GM18519 (cell line): Measurements from ENCODE around the gene CBX4.

Experiments used
- ATAC-seq: cut with Tn5 transposase; IDR thresholded peaks from one replicate; pipeline ENCODE4 v1.9.1; 2021; ENCODE audit warnings: mild to moderate bottlenecking, moderate library complexity; ENCODE audit not compliant: unreplicated experiment, low FRiP score

Gene CBX4

DNA sequence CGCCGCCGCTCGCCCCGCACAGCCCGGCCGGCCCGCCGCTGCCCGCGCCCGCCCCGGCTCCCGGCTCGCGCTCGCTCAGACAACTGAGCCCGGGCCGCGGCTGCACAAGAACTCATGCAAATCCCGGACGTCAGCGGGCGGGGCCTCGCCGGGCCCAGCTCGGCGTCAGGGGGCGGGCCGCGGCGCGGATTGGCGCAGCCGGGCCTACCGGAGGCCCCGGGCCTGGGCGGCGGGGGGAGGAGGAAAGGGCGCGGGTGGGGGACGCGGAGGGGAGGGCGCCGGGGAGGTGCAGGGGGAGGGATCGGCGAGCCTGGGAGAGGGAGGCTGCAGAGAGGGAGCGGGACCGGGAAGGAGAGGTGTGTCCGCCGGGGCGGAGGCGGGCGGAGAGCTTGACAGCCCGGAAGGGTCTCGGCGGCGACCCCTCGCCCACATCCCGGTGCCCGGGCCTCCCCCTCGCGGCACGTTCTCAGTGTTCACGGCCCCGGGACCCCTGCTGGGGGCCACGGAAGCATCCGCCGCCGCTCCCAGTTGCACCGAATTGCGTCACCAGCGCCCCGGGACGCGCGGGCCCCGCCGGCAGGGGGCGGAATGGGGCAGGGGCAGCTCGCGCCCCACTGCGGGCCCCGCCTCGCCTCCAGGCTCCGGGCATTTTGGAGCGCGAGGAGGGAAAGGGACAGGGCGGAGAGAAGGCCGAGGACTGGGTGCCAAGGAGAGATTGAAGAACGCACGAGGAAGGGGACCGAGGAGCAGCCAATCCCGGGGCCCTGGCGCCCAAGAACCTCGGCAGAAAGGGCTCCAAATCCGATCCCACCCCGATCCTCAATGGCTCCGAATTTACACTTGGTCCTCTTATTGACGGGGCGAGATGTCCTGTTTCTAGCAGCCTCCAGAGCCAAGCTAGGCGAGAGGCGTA lies at the start of gene CBX4:
TSS of gene CBX4 (minus strand) at position 85 of the 913 bp plus-strand sequence. CDS start 189 bp downstream, outside the sequence.
- peak; percentile 38 for ATAC-seq

DNA sequence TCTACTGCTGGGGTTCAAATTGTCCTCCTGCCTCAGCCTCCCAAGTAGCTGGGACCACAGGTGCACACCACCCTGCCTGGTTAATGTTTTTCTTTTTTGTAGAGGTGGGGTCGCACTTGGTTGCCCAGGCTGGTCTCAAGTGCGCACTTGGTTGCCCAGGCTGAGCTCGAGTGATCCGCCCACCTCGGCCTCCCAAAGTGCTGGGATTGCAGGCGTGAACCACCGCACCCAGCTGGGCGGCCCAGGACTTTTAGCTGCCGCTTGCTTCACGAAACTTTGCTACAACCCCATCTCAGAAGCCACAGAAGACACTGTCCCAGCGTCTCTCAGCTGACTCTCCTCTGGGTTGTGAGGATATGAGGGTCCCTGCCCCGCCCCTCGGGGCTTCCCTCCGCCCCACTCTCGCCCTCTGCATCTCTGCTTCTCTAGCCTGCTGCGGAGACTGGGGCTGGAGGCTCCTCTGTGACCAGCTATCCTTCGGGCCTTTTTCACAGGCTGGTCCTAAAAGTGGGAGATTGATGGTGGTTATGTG lies 48.8 kb upstream of the CBX4 start:
- ATAC-seq: no peak

- no peak for ATAC-seq
These were observed 48.3 kb upstream of the CBX4 start for GRCh38 chr17:79887451-79887991.

DNA sequence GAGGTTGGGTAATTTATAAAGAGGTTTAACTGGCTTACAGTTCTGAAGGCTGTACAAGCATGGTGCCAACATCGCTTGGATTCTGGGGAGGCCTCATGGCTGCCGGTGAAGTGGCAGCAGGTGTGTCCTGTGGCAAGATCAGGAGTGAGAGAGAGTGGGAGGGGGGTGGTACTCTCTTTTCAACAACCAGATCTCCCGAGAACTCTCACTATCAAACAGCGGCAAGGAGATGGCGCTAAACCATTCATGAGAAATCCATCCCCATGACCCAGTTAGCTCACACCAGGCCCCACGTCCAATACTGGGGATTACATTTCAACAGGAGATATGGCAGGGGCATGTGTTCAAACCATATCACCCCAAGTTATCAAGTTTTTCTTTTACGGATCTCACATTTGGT lies 44.0 kb upstream of the CBX4 start:
- no peak for ATAC-seq

GRCh38 chr17:79878329-79878947 lies 39.2 kb upstream of the CBX4 start:
- ATAC-seq: no peak

DNA sequence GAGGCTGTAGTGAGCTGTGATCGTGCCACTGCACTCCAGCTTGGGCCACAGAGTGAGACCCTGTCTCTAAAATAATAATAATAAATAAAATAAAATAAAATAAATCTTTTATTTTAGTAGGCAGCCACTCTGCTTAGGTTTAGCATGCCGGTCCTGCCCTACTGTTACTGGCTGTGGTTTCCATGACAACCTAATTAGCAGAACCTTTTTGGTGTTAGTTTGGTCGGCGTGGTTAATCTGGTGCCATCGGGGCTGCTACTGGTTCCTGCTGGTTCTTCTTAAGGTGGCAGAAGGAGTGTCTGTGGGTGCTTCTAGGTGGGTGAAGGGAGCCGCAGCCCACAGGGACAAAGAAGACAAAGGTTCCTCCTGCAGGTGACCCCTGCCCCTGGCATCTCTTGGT lies 37.8 kb upstream of the CBX4 start:
- no peak for ATAC-seq

DNA sequence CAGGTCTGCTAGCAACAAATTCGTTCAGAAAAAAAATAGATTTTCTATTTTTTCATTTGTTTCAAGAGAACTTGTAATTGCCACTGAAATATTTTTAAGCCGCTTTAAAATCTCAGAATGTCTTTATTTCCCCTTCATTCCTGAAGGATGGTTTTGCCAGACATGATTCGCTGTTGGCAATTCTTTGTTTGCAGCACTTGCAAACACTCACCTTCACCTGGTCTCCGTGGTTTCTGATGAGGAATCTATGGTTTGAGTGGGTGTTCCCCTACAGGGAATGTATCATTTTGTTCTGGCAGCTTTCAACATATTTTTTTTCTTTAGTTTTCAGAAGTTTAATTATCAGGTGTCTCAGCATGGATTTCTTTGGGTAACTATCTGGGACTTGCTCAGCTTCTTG lies 36.3 kb upstream of the CBX4 start:
- ATAC-seq: no peak

DNA sequence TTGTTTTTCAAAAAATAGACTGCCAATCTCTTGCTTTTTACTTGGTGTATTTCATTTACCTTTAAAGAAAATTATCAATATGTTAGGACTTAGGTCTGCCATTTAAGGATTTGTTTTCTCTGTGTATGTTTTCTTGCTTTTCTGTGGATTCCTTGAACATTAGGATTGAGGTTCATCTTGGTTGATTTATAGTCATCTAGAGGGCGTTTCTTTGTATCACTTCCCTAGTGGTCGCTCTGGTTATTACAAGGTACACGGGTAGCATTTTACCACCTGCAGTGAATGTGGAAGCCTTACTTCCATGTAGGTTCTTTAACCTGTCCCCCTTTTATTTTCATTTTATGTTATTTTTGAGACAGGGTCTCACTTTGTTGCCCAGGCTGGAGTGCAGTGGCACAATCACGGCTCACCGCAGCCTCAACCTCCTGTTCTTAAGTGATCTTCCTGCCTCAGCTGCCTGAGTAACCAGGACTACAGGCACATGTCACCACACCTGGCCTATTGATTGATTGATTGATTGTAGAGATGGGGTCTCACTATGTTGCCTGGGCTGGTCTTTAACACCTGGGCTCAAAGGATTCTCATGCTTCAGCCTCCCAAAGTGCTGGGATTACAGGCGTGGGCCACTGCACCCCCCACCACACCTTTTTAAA lies 35.2 kb upstream of the CBX4 start:
- ATAC-seq: no peak

GRCh38 chr17:79873583-79873982 lies 34.3 kb upstream of the CBX4 start:
- no peak for ATAC-seq

DNA sequence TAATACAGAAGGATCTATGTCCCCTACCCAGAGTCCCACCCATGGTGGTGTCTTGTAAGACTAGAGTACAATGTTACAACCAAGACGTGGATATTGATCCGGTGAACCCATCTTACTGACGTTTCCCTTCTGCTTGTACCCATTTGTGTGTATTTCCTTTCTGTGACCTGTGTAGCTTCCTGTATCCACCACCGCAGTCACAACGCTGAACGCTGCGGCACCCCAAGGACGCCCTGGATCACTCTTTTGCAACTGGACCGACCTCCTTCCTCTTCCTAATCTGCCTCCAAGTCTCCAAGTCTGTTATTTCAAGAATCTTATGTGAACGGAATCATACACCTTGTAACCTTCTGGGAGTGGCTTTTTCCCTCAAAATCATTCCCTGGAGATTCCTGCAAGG lies 33.5 kb upstream of the CBX4 start:
- ATAC-seq: no peak

DNA sequence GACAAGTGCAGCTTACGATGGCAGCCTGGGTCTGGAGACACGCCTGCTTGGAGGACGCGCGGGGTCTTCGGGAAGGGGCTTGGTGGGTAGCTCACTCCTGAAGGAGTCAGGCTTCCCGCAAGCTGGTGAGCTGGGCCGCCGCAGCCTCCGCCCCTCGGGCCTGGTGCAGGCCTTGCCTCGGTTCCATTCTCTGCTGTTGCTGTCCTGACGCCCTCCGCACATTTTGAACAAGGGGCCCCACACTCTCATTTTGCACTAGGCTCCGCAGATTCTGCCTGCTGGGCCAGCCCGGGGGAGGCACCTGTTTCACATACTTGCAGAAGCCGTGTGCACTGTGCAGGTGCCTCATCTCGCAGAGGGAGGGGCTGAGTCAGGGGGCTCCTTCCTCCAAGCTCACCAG lies 31.9 kb upstream of the CBX4 start:
- no peak for ATAC-seq

GRCh38 chr17:79870540-79870939 lies 31.3 kb upstream of the CBX4 start:
- ATAC-seq: no peak

GRCh38 chr17:79866791-79867518 lies 27.7 kb upstream of the CBX4 start:
- no peak for ATAC-seq

DNA sequence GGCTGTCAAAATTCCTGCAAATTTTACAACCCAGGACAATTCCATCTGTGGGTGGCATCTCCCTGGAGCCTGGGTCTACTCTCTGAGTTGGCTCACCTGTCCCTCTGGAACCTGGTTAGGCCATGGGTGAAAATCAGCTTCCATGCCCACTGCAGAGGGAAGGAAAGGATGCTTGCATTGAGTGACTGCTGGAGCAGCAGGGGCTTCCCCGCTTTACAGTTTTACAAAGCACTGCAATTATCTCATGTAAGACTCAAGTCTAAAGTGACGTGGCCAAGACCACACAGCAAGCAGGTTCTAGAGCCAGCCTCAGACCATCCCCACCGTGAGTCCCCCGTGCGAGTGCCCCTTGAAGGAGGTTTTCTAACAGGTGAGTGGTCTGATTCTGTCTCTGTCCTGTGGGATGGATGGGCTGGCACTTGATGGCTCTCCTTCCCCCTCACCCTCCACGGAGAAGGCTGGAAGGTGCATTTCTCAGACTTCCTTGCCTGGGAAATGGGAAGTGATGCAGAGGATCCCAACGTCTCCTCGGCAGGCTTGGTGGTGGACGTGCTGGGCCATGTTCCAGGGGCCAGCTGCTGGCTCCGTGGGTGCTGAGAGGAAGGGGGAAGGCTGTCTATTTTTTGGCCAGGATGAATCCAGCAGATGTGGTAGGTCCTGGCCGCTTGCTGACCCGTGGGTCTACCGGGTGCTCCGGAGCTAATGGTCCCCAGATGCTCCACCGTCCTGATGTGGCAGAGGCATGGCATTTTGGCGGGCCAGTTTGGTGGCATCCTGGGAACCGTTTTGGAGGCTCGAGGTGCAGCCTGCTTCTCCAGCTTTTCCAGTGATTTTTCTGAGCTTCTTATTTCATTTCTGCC lies 26.3 kb upstream of the CBX4 start:
- ATAC-seq: no peak

DNA sequence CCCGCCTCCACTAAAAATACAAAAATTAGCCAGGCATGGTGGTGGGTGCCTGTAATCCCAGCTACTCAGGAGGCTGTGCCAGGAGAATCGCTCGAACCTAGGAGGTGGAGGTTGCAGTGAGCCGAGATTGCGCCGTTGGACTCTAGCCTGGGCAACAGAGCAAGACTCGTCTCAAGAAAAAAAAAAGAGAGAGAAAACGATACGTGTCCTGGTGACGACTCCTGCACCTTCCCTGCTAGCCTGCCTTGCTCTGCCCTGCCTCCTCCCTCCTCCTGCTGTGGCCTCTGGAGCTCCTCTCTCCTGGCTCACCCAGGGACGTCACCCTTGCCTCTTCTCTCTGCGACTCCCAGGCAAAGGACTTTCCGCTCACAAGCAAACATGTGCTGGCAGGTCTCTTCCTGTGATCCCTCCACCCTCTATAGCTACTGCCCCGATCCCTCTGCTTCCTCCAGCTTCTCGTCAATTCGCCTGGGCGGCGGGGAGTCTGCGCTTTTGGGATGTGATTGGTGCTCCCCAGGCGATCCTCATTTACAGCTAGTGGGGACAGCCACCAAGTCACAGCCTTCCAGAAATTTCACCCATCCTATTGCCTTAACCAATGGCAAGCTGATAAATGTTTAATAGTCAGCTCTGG lies 25.5 kb upstream of the CBX4 start:
- ATAC-seq: no peak

- ATAC-seq: no peak
These were observed 24.9 kb upstream of the CBX4 start for GRCh38 chr17:79864147-79864546.

DNA sequence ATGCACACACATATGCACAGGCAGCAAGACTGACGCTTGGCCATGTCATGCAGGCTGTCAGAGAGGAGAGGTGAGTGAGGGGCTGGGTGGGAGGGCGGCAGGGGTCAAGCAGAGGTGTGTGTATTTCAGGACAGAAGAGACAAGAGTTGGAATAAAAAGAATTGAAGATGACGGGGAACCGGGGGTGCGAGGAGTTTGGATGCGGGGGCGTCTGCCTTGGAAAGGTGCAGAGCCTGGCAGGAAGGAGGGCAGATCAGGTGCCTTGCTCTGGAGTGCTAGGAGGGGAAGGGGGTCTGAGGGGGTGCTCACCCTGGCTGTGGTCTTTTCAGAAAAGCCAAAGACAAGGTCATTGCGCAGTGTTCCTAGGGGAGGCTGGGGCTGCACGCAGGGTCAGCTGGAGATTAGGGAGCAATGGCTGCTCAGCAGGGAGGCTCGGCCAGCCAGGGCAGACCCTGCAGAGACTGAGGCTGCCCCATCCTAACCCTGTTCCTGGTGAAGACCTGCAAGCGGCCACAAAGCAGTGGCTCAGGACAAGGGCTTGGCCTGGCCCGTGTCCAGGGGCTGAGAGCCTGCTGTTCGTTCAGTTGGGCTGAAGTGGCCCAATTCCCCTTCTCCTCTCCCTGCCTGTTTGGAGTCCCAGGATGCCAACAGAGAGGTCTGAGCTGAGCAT lies 23.7 kb upstream of the CBX4 start:
- no peak for ATAC-seq

DNA sequence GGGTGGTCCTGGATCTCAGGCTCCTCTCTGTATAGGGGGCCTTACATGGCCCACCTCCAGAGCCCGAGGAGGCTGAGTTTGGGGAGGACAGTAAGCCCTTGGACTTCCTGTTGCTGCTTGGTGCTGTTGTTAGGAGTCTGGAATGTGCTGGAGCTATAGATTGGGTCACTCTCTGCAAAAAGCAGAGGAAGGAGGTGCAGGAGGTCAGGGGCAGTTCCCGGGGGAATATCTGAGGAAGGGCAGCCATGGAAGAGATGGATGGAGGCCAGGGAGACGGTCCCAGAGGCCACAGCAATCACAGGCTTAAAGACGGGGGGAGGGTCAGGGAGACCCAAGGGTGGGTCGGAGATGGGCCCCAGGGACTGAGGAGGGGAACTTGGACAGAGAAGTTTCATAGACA lies 23.0 kb upstream of the CBX4 start:
- no peak for ATAC-seq
